Fibroblast of peridontal ligament (primary cell): Measurements from ENCODE around the gene MDC1.
"Not testable (repeated sequence)": the region's sequence is repeated elsewhere in the genome, so short reads cannot be mapped to it uniquely, and the experiment has no call there.

Source experiments
- DNase-seq: peaks from one replicate; pipeline ENCODE4 v3.0.0-alpha.2; 2010; ENCODE audit errors: extremely low read depth

Gene MDC1

DNA sequence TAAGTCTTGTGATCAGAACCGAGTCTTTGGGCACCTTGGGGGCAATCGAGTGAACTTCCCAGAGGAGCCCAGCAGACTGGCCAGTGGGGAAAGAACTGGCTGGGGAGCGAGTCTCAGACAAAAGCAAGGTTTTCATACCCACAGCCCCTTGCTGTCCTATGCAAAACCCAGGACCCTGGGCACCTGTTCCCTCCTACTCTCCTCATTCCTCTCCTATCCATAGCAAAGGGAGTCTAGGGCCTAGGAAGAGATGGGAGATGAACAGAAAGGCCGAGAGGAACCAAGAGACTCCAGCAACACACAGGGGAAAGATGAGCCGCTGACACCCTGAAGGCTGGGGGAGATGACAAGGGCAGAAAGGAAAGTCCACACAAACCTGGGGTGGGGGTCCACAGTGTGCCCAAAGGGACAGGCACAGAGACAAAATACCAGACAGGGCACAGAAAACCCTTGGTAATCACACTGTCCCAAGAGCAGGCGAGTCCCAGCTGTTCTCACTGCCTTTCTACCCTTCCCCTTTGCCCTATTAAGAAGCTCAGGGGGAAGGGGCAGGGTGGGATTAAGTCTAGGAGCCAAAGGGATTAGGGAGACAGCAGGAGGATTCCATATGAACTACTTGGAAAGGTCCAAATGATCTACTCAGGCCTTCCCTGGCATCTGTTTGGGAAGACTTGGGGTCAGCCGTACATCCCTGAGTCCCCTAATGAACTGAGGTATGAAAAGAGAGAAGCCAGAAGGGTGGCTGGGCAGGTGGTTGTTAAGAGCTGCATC lies 37.1 kb downstream of the MDC1 start:
- DNase-seq: no peak

DNA sequence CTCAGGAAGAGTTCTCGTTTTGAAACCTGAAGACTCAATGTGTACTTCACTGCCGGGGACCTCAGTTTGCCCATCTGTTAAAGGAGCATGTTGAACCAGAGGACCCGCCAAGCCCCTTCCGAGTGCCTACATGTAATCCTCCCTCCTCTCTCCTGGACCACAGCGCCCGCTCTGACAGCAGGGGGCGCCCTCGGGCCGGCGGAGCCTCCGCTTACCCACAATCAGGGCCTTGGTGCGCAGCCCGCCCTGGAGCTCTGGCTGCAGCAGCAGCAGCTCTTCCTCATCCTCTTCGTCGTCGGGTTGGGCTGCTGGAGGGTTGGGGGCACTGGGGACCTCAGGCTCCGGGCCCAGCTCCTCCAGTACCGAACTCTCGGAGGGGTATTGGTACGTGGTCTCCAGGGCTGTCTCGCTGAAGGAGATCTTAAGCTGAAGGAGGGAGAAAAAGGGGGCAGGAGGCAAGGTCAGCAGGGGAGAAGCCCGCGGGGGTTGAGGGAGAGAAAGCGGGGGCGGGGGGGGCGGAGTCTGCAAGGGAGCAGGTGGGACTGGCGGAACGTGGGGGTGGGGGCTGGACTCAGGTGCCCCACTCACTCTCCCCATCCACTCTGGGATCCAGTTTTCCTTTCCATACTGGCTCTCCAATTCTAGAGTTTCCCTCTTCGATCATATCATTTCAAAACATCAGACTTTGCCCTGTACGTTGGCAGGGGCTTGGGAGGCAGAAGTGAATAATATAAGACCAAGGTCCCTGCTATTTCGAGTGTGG lies 37.9 kb downstream of the MDC1 start:
- peak; percentile 75 for DNase-seq

- no peak for DNase-seq
Observed at GRCh38 chr6:30676660-30677285, 40.3 kb downstream of the MDC1 start.

DNA sequence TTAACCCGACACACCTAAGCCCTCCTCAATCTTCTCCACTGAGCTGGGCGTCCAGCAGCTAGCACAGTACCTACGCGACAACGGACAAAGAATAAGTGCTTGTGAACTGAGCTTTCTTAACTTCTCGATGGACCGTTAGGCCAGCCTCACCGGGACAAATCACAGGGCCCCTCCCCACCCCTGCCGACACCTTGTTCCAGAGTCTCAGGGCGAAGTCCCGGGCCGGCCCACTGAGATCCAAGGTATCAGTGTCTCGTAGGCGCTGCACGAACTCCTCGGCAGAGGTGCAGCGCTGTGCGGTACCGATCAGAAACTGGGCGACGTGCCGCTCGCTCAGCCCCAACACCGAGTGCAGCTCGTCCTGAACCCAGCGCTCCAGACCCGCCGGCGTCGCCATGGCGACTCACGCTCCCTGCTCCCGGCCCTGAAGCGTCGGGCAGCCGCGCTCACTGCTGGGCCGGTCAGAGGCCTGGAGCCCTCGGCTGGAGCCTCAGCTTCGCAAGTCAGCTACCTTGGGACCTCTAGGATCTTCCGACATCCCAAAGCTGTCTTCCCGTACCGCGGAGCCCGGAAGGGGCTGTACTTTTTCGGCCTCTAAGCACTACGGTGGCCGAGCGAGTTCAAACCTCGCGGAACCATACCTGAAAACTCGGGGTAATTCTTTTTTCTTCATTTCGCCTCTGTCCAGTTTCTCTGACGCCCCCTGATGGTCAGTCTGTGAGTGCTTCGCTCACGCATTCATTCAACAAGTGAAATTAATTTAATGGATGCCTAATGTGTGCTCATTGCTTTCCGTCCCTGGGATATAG lies 44.4 kb downstream of the MDC1 start, which contains the start of gene DHX16:
Gene DHX16, minus strand, starts transcription at position 562 of the 809 bp plus-strand sequence. Its CDS starts 165 bp downstream, at position 397.
- DNase-seq: peak; percentile 99

GRCh38 chr6:30670760-30671527 lies 46.1 kb downstream of the MDC1 start:
- no peak for DNase-seq

DNA sequence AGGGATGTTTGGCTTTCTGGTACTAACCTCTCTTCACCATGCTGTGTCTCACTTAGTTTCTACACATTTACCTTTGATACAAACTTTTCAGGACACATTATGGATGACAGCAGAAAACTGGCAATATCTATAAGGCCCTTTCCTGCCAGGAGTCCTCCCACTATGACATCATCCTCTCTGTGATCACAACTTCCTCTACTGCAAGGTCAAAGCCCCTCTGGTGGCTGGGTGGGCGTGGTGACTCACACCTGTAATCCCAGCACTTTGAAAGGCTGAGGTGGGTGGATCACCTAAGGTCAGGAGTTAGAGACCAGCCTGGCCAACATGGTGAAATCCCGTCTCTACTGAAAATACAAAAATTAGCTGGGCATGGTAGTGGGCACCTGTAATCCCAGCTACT lies 50.8 kb downstream of the MDC1 start:
- not testable (repeated sequence) for DNase-seq

DNA sequence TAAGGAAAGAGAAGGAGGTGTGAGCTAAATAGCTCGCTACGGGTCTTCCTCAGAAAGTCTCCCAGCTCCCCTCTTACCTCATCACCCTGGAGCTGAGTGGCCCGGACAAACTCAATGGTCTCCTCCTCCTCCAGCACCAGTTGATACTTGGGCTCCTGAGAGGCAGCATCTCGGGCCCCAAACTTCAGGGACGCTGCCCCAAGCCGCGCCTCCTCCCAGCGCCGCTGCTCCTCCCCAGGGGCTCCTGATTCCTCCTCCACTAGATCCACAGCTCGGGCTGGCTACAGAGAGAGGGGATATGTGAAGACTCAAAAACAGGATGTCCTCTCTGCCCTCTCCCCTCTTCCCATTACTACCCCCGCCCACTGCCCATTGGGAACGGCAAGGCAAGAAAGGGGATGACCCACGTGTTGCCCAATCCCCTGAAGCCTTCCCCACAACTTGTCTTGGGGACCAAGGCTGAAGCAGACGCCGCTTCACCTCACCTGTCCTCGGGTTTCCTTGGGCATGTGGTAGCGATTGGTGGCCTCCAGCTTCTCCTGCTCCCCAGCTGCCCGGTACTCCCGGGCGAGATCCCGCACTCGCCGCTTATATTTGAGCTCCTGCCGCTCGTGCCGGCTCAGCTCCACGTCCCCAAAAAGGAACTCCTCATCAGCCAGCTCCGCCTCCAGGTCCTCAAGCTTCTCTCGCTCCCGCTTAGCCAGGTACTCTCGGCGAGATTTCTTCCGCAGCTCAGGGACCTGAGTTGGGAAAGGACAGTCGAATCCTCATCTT lies 51.9 kb downstream of the MDC1 start:
- no peak for DNase-seq

DNA sequence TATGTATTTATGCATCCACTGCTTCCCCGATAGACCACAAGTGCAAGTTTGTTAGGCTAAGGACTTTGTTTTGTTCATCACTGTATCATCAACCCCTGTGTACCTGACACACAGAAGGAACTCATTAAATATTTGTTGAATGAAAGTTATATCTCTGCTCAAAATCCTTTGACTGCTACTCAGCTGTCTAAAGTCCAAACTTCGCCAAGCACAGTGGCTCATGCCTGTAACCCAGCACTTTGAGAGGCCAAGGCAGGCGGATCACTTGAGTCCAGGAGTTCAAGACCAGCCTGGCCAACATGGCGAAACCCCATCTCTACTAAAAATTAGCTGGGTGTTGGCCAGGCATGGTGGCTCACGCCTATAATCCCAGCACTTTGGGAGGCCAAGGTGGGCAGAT lies 59.2 kb downstream of the MDC1 start:
- not testable (repeated sequence) for DNase-seq

- DNase-seq: no peak
Observed at GRCh38 chr6:30657454-30657853, 59.6 kb downstream of the MDC1 start.

DNA sequence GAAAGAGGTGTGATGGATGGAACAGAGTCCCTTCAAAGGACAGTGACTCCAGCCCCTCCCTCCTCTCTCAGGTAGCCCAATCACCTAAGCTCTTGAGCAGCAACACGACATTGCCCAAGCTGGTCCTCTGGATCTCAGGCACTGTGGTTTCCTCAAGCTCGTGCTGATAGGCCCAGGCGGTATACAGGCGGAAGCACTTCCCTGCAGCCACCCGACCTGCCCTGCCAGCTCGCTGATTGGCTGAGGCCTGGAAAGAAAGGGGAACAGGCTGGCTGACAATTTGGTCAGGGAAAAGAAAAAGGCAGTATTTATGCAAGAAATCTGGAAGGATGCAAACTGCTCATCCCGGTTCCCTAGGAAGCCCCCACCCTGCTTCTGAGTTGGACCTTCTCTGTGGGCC lies 60.6 kb downstream of the MDC1 start:
- no peak for DNase-seq

GRCh38 chr6:30655743-30656094 lies 61.4 kb downstream of the MDC1 start:
- no peak for DNase-seq

DNA sequence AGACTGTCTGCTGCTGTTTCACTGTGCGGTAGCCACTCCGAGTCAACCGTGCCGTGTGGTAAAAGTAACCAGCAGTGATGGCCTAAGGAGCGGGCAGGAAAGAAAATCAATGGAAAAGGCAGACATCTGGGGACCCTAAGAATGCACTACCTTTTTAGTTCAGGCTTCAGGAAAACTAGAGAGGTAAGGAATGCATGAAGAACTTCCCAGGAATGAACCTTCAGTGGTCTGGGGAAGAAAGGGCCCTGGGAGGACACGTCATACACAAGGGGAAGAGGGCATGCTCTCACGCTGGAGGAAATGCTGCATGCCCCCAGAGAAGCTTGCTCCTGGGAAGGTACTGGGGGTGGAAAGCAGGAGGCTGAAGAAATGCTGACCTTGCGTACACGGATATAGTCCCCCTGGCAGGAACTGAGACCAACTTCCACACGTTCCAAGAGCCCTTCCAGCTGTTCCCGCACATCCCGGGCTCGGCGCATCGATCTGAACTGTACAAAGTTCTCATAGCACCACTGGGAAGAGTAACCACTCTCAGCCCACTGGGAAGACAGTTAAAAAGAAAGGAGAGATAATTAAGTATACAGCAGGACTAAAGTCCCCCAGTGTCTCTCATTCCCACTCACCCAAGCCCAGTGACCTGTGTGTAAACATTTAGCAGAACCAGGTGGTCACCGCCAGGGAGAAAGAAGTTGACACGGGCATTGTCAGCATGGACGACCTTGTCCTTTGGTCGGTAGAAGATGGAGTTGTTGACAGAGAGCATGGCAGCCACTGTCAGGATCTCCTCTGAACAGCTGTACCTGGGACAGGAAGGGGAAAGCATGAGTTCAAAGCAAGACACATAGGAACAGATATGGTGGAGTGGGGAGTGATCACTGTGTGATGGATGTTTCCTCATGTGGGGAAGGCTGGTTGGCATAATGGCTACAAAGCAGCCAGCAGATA lies 62.0 kb downstream of the MDC1 start:
- no peak for DNase-seq

- no peak for DNase-seq
Observed at GRCh38 chr6:30651143-30651542, 65.9 kb downstream of the MDC1 start.
